ENCODE measurements around the gene RAPGEF4. TPM values are rescaled to one million over a fixed set of nuclear protein-coding genes. Genes with fewer than 3 reads are reported as not detected.

The RAPGEF4 gene
- total RNA-seq, 1 experiment from 2014 or later = 2.2 TPM

- TF ChIP-seq E2F4 (CRISPR knock-in tag; IDR thresholded peaks at IDR 0.05; ENCODE audit: borderline replicate concordance, low read depth) = no peak
- TF ChIP-seq MXD4 (CRISPR knock-in tag; IDR thresholded peaks at IDR 0.05; ENCODE audit: borderline replicate concordance) = no peak
- no peak for TF ChIP-seq ESRRA (CRISPR knock-in tag; IDR thresholded peaks at IDR 0.05; ENCODE audit: borderline replicate concordance)
- no peak for TF ChIP-seq CBFB (CRISPR knock-in tag; IDR thresholded peaks at IDR 0.05; ENCODE audit: low read depth)
- TF ChIP-seq E2F5 (CRISPR knock-in tag; IDR thresholded peaks at IDR 0.05) = no peak
- TF ChIP-seq ZBTB43 (CRISPR knock-in tag; IDR thresholded peaks at IDR 0.05) = no peak
- TF ChIP-seq ZNF121 (CRISPR knock-in tag; IDR thresholded peaks at IDR 0.05) = no peak
- TF ChIP-seq FOXP4 (CRISPR knock-in tag; IDR thresholded peaks at IDR 0.05) = no peak
- TF ChIP-seq TEAD4 (CRISPR knock-in tag; IDR thresholded peaks at IDR 0.05) = no peak
- no peak for TF ChIP-seq ZNF219 (CRISPR knock-in tag; IDR thresholded peaks at IDR 0.05; ENCODE audit: borderline replicate concordance)
- no peak for TF ChIP-seq PRRX2 (CRISPR knock-in tag; IDR thresholded peaks at IDR 0.05)
- TF ChIP-seq SMAD3 (CRISPR knock-in tag; IDR thresholded peaks at IDR 0.05; ENCODE audit: borderline replicate concordance) = no peak
- no peak for TF ChIP-seq MAX (CRISPR knock-in tag; IDR thresholded peaks at IDR 0.05)
These were observed 148.7 kb downstream of the RAPGEF4 start (continued) for GRCh38 chr2:172884336-172884735.

GRCh38 chr2:172885996-172886395 lies 150.4 kb downstream of the RAPGEF4 start:
- H3K36me3 Mint-ChIP-seq = no peaks in the 10 kb centered on the region
- H3K27ac Mint-ChIP-seq = no peak overlapping the region
- POLR2A ChIA-PET = no interaction called here
- H3K4me1 Mint-ChIP-seq = no peaks in the 10 kb centered on the region
- no peaks in the 10 kb centered on the region for H3K27me3 Mint-ChIP-seq (ENCODE audit: low read depth)
- CTCF ChIA-PET = no interaction called here
- DNase-seq (ENCODE audit: low spot score) (no peak), ATAC-seq (no peak)
- no peaks in the 10 kb centered on the region for H3K9me3 Mint-ChIP-seq
- TF ChIP-seq CREM (CRISPR knock-in tag; IDR thresholded peaks at IDR 0.05) (no peak), ERG (CRISPR knock-in tag; IDR thresholded peaks at IDR 0.05) (no peak), E2F5 (CRISPR knock-in tag; IDR thresholded peaks at IDR 0.05) (no peak), ZNF219 (CRISPR knock-in tag; IDR thresholded peaks at IDR 0.05; ENCODE audit: borderline replicate concordance) (no peak), FOXP4 (CRISPR knock-in tag; IDR thresholded peaks at IDR 0.05) (no peak), GTF2I (CRISPR knock-in tag; conservative IDR thresholded peaks at IDR 0.05) (no peak)
- H3K4me3 Mint-ChIP-seq = no peak overlapping the region
